Natural killer cell (primary cell): Measurements from ENCODE around the gene SMARCD2. TPM values are rescaled to one million over a fixed set of nuclear protein-coding genes. Genes with fewer than 3 reads are reported as not detected.
A peak's percentile ranks its signal among the peaks of the same experiment; 100 is the strongest.

ENCODE experiments used
- ATAC-seq, 3 donors: fragments of 150-1000 bp in 2 of 3; fragments of 200-7000 bp in 1 of 3; cut with Tn5 transposase; 1 replicate in 1 of 3; 2 replicates in 2 of 3; pipeline ENCODE4 v1.10.0; 2021; ENCODE audit warnings: mild to moderate bottlenecking in 2 of 3, moderate library complexity in 2 of 3
- DNase-seq, 2 donors: peaks; one replicate each; pipeline versions ENCODE4 v3.0.0 to v3.0.0-alpha.2; 2013 to 2021; ENCODE audit warnings: mixed read lengths in 1 of 2
- H3K27ac ChIP-seq: one replicate; pipeline ENCODE4 v1.5.1; 2013; ENCODE audit warnings: mild to moderate bottlenecking, low read length
- H3K27me3 ChIP-seq: one replicate; pipeline ENCODE4 v1.6.1; 2013; ENCODE audit warnings: low read length; ENCODE audit not compliant: control insufficient read depth, insufficient read depth
- H3K36me3 ChIP-seq: one replicate; pipeline ENCODE4 v1.6.1; 2013; ENCODE audit warnings: low read length; ENCODE audit not compliant: control insufficient read depth, insufficient read depth
- H3K4me1 ChIP-seq: one replicate; pipeline ENCODE4 v1.6.1; 2013; ENCODE audit warnings: low read length; ENCODE audit not compliant: control insufficient read depth, insufficient read depth
- H3K4me3 ChIP-seq: one replicate; pipeline ENCODE4 v1.5.1; 2013; ENCODE audit warnings: low read length
- H3K9me3 ChIP-seq: one replicate; pipeline ENCODE4 v1.6.1; 2013; ENCODE audit warnings: low read length; ENCODE audit not compliant: control insufficient read depth, insufficient read depth
- H3K27ac Mint-ChIP-seq, 2 donors: one replicate each; pipeline ENCODE4 v1.8.0; 2022; ENCODE audit warnings: mild to moderate bottlenecking in 2 of 2, mixed read lengths in 2 of 2, moderate library complexity in 1 of 2
- H3K27me3 Mint-ChIP-seq, 2 donors: one replicate each; pipeline ENCODE4 v1.8.0; 2022; ENCODE audit warnings: low read depth in 2 of 2, mixed read lengths in 2 of 2
- H3K36me3 Mint-ChIP-seq: one replicate; pipeline ENCODE4 v1.8.0; 2022; ENCODE audit warnings: mixed read lengths
- H3K4me1 Mint-ChIP-seq, 2 donors: one replicate each; pipeline ENCODE4 v1.8.0; 2022; ENCODE audit warnings: mixed read lengths in 2 of 2
- H3K4me3 Mint-ChIP-seq: one replicate; pipeline ENCODE4 v1.8.0; 2022; ENCODE audit warnings: mild to moderate bottlenecking, moderate library complexity, mixed read lengths
- H3K9me3 Mint-ChIP-seq, 2 donors: one replicate each; pipeline ENCODE4 v1.8.0; 2022; ENCODE audit warnings: mixed read lengths in 2 of 2
- WGBS: methylation state at CpG from one replicate; pipeline ENCODE4 v1.1.7; 2013; ENCODE audit warnings: missing lambda C conversion rate; ENCODE audit not compliant: insufficient coverage; 5-methylcytosine and 5-hydroxymethylcytosine counted together
- intact Hi-C: fragments of 100-400 bp; cut with micrococcal nuclease; formaldehyde crosslinking; loops from one replicate; pipeline ENCODE4 v1.14.2; 2022
- total RNA-seq, 4 donors: library from RNA; stranded (reverse); fragments of 120-200 nt in 1 of 4; gene quantifications; one replicate each; pipeline versions ENCODE4 v1.2.3 to v1.2.4, GENCODE V29; 2013 to 2022
- TF ChIP-seq, protein P1 (sequence below): fragments of 200-600 bp; IDR thresholded peaks from one replicate; pipeline ENCODE4 v1.8.0; 2022; ENCODE audit warnings: antibody characterized with exemption

Gene SMARCD2
- total RNA-seq, 3 donors from 2014 or later (not counting 1 experiment from before 2014, with no cell fraction given): 131 to 162 (median 139) TPM

DNA sequence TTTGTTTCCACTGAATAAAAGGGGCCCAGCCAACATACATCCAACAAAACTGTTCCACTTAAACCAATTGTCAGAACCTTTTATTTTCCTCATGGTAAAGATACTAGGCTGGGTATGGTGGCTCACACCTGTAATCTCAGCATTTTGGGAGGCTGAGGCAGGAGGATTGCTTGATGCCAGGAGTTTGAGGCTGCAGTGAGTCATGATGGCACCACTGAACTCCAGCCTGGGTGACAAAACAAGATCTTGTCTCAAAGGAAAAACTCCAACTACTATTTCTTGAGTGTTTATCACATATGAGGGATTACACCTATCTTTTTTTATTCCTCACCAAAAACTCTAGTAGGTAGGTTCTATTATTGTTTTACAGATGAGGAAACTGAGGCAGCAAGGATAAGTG lies 19.9 kb downstream of the SMARCD2 start:
- intact Hi-C loops: no loop called here
- Histone ChIP-seq H3K9me3 (no peaks in the 10 kb centered on the region), H3K27ac (no peak overlapping the region), H3K4me1 (peaks cover 15% of the 10 kb centered on the region), H3K36me3 (peaks cover 77% of the 10 kb centered on the region), H3K27me3 (no peaks in the 10 kb centered on the region), H3K4me3 (no peak overlapping the region)
- H3K36me3 Mint-ChIP-seq: peaks cover 30% of the 10 kb centered on the region
- TF ChIP-seq, protein P1, sequence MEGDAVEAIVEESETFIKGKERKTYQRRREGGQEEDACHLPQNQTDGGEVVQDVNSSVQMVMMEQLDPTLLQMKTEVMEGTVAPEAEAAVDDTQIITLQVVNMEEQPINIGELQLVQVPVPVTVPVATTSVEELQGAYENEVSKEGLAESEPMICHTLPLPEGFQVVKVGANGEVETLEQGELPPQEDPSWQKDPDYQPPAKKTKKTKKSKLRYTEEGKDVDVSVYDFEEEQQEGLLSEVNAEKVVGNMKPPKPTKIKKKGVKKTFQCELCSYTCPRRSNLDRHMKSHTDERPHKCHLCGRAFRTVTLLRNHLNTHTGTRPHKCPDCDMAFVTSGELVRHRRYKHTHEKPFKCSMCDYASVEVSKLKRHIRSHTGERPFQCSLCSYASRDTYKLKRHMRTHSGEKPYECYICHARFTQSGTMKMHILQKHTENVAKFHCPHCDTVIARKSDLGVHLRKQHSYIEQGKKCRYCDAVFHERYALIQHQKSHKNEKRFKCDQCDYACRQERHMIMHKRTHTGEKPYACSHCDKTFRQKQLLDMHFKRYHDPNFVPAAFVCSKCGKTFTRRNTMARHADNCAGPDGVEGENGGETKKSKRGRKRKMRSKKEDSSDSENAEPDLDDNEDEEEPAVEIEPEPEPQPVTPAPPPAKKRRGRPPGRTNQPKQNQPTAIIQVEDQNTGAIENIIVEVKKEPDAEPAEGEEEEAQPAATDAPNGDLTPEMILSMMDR: no peak
- H3K4me1 Mint-ChIP-seq: peaks cover 29 to 44% of the 10 kb centered on the region in 2 donors
- no peaks in the 10 kb centered on the region for H3K9me3 Mint-ChIP-seq
- H3K27me3 Mint-ChIP-seq: no peaks in the 10 kb centered on the region
- no peak for DNase-seq
- peak overlapping the region; percentile 43 to 68 for H3K27ac Mint-ChIP-seq
- H3K4me3 Mint-ChIP-seq: no peak overlapping the region
- ATAC-seq: no peak

DNA sequence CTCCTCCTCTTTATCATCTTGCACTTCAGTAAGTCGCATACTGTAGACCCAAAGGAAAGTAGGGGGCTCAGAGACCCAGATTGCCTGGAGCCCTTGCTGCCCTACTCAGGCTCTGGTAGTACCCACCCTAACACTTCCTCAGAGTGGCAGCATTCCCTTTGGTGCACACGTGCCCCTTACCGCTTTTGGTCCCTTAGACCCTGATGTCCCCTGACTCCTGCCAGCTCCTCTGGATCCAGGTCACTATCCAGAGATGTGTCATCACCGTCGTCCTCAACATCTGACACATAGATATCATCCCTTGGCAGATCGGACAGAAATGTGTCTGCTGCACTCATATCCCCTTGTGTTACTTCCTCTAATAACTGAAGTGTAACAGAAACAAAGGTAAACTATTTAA lies 20.7 kb downstream of the SMARCD2 start:
- H3K4me3 ChIP-seq: no peak overlapping the region
- H3K9me3 Mint-ChIP-seq: no peaks in the 10 kb centered on the region
- no peaks in the 10 kb centered on the region for H3K27me3 Mint-ChIP-seq
- peaks cover 84% of the 10 kb centered on the region for H3K36me3 ChIP-seq
- H3K27ac Mint-ChIP-seq: peak overlapping the region; percentile 43 to 68
- no peaks in the 10 kb centered on the region for H3K9me3 ChIP-seq
- peak overlapping the region; percentile 5 for H3K4me3 Mint-ChIP-seq
- TF ChIP-seq, protein P1: no peak
- no peaks in the 10 kb centered on the region for H3K27me3 ChIP-seq
- H3K4me1 Mint-ChIP-seq: peaks cover 21 to 37% of the 10 kb centered on the region in 2 donors
- intact Hi-C loops: no loop called here
- ATAC-seq: no peak
- WGBS: 74% methylated on average over 6 of the region's 6 CpGs
- peaks cover 15% of the 10 kb centered on the region for H3K4me1 ChIP-seq
- H3K36me3 Mint-ChIP-seq: peaks cover 31% of the 10 kb centered on the region
- H3K27ac ChIP-seq: no peak overlapping the region
- DNase-seq: no peak

DNA sequence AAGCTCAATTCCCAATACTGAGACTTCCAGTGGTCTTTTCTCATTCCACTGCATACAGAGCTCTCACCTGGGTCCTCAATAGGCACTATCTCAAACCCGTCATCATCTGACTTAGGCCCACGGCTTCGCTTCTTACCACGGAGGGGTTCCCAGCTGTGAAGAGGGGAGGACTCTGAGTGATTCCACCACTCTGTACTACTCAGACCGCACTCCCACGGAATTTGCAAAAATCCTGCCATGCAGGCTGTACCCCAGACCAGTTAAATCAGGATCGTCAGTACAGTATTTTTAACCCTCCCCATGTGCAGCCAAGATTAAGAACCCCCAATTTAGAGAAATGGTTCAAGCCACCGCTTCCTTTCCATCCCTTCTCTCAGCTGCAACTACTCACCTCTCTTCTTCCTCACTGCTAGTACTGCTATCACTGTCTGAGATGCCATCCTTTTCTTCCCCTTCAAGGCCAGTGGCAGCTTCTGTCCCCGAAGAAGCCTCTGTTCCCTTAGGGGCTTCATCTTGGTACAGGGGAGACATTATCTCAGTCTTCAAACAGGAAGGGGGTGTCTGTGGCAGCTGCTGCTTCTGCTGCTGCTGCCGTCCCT lies 21.4 kb downstream of the SMARCD2 start:
- Histone ChIP-seq H3K4me3 (no peak overlapping the region), H3K36me3 (peaks cover 91% of the 10 kb centered on the region), H3K27ac (no peak overlapping the region), H3K4me1 (peaks cover 7% of the 10 kb centered on the region), H3K9me3 (no peaks in the 10 kb centered on the region), H3K27me3 (no peaks in the 10 kb centered on the region)
- Mint-ChIP-seq H3K9me3 (no peaks in the 10 kb centered on the region), H3K36me3 (peaks cover 31% of the 10 kb centered on the region), H3K27me3 (no peaks in the 10 kb centered on the region), H3K27ac (peak overlapping the region; percentile 43 to 68), H3K4me3 (no peak overlapping the region), H3K4me1 (peaks cover 14 to 29% of the 10 kb centered on the region in 2 donors)
- no peak for DNase-seq
- no peak for ATAC-seq
- 92% methylated on average over 10 of the region's 10 CpGs for WGBS
- intact Hi-C loops: no loop called here
- TF ChIP-seq, protein P1: no peak
